Breast epithelium (tissue), 4 donors: Measurements from ENCODE around the gene AIM2. TPM values are rescaled to one million over a fixed set of nuclear protein-coding genes. Genes with fewer than 3 reads are reported as not detected.

Source experiments
- DNase-seq, 2 donors: peaks; one replicate each; pipeline ENCODE4 v3.0.0-alpha.2; 2019; ENCODE audit warnings: low spot score in 2 of 2
- H3K27ac ChIP-seq, 2 donors: fragments of 200-600 bp; sonication (generic) in 1 of 2; one replicate each; pipeline ENCODE4 v1.5.1; 2016 to 2019; ENCODE audit warnings: mild to moderate bottlenecking in 1 of 2
- H3K27me3 ChIP-seq, 2 donors: fragments of 200-600 bp; sonication (generic) in 1 of 2; one replicate each; pipeline versions ENCODE4 v1.5.1 to v1.6.0; 2017 to 2019; ENCODE audit warnings: control low read depth in 1 of 2, mild to moderate bottlenecking in 1 of 2
- H3K36me3 ChIP-seq: fragments of 200-600 bp; one replicate; pipeline ENCODE4 v1.5.1; 2019
- H3K4me1 ChIP-seq, 2 donors: fragments of 200-600 bp; sonication (generic); one replicate each; pipeline ENCODE4 v1.5.1; 2016 to 2019; ENCODE audit warnings: control low read depth in 1 of 2
- H3K4me3 ChIP-seq, 3 donors: fragments of 200-600 bp; sonication (generic); 1 replicate in 2 of 3; 2 replicates in 1 of 3; pipeline ENCODE4 v1.5.1; 2016 to 2019; ENCODE audit warnings: mild to moderate bottlenecking in 3 of 3, moderate library complexity in 2 of 3
- H3K9me3 ChIP-seq, 2 donors: fragments of 200-600 bp; sonication (generic) in 1 of 2; one replicate each; pipeline ENCODE4 v1.5.1; 2016 to 2019; ENCODE audit warnings: control low read depth in 1 of 2
- POLR2A ChIP-seq: fragments of 450-650 bp; IDR thresholded peaks from one replicate; pipeline ENCODE4 v1.6.1; 2016; ENCODE audit warnings: antibody characterized with exemption, mild to moderate bottlenecking, moderate library complexity
- POLR2AphosphoS5 ChIP-seq, 3 donors: sonication (generic); formaldehyde crosslinking; IDR thresholded peaks; one replicate each; pipeline ENCODE4 v1.6.1; 2017; ENCODE audit warnings: antibody characterized with exemption in 3 of 3
- intact Hi-C: fragments of 100-400 bp; cut with DNase I; formaldehyde crosslinking; loops from one replicate; pipeline ENCODE4 v1.15.1; 2023; ENCODE audit warnings: low total_unique reads
- total RNA-seq, 3 donors: library from RNA; depleted of rRNA; stranded (reverse); fragments of >200 nt; gene quantifications; one replicate each; pipeline ENCODE4 v1.1.0, GENCODE V29; 2016
- TF ChIP-seq, protein P1 (sequence below), 3 donors: fragments of 450-650 bp; IDR thresholded peaks; one replicate each; pipeline ENCODE4 v1.5.1; 2016 to 2017; ENCODE audit warnings: antibody characterized with exemption in 3 of 3, mild to moderate bottlenecking in 3 of 3, moderate library complexity in 3 of 3

Gene AIM2
- total RNA-seq = 1 to 10 TPM in 1 of 3 donors, under 1 TPM in 2; 0.32 to 1.6 (median 0.73) TPM

- intact Hi-C loops = no loop called here
- H3K9me3 ChIP-seq = no peaks in the 10 kb centered on the region
- no peaks in the 10 kb centered on the region for H3K4me1 ChIP-seq
- H3K27ac ChIP-seq = peak within 1 kb of the TSS in 1 of 2 donors; percentile 15
- DNase-seq = no peak
- peak within 1 kb of the TSS in 1 of 3 donors; percentile 1 for H3K4me3 ChIP-seq
- no peaks in the 10 kb centered on the region for H3K36me3 ChIP-seq
- TF ChIP-seq, protein P1, sequence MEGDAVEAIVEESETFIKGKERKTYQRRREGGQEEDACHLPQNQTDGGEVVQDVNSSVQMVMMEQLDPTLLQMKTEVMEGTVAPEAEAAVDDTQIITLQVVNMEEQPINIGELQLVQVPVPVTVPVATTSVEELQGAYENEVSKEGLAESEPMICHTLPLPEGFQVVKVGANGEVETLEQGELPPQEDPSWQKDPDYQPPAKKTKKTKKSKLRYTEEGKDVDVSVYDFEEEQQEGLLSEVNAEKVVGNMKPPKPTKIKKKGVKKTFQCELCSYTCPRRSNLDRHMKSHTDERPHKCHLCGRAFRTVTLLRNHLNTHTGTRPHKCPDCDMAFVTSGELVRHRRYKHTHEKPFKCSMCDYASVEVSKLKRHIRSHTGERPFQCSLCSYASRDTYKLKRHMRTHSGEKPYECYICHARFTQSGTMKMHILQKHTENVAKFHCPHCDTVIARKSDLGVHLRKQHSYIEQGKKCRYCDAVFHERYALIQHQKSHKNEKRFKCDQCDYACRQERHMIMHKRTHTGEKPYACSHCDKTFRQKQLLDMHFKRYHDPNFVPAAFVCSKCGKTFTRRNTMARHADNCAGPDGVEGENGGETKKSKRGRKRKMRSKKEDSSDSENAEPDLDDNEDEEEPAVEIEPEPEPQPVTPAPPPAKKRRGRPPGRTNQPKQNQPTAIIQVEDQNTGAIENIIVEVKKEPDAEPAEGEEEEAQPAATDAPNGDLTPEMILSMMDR (IDR thresholded peaks at IDR 0.05) = no peak
- TF ChIP-seq POLR2AphosphoS5 (IDR thresholded peaks at IDR 0.05) (no peak), POLR2A (no peak)
- no peaks in the 10 kb centered on the region for H3K27me3 ChIP-seq
Measured at GRCh38 chr1:159076438-159077119, at the start of gene AIM2. TSS of gene AIM2 (minus strand) at chr1:159076766. CDS start at chr1:159073499, 3,267 bp downstream.

GRCh38 chr1:159123587-159123986 lies 47.0 kb upstream of the AIM2 start:
- intact Hi-C loops = no loop called here
- Histone ChIP-seq H3K9me3 (no peaks in the 10 kb centered on the region), H3K27ac (no peak overlapping the region), H3K27me3 (no peaks in the 10 kb centered on the region), H3K36me3 (no peaks in the 10 kb centered on the region), H3K4me3 (no peak overlapping the region), H3K4me1 (no peaks in the 10 kb centered on the region)
- no peak for DNase-seq
- TF ChIP-seq, protein P1 (IDR thresholded peaks at IDR 0.05) = no peak
- no peak for TF ChIP-seq POLR2A
- no peak for TF ChIP-seq POLR2AphosphoS5 (IDR thresholded peaks at IDR 0.05)

DNA sequence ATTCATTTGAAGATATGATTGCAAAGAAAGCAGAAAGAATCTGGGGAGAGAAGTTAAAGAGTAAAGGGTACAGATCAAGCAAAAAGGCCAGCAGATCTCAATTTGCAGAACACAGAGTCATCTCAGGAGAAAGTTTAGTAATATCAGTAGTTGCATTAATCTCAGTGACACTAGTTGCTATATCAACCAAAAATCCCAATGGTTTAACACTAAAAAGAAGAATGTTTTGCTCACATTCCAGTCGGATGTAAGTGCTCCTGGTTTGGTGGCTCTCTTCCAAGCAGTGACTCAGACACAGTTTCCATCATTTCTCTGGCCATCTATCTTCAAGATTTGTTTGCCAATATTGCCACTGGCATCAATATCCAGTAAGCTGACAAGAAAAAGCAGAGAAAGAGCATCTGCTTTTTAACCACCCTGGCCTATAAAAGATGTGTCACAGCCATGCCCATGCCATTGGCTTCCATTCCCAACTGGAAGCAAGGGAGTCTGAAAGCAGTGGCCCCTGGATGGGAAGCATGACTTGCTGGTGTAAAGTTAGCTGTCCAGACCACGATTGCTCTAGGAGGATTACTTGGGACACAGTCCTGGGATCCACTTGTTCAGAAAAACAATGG lies 45.5 kb upstream of the AIM2 start:
- Histone ChIP-seq H3K36me3 (no peaks in the 10 kb centered on the region), H3K27ac (no peak overlapping the region), H3K9me3 (no peaks in the 10 kb centered on the region), H3K4me1 (no peaks in the 10 kb centered on the region), H3K4me3 (no peak overlapping the region), H3K27me3 (no peaks in the 10 kb centered on the region)
- intact Hi-C loops = no loop called here
- no peak for DNase-seq
- TF ChIP-seq, protein P1 (IDR thresholded peaks at IDR 0.05) = no peak
- TF ChIP-seq POLR2AphosphoS5 (IDR thresholded peaks at IDR 0.05) (no peak), POLR2A (no peak)

GRCh38 chr1:159121526-159121925 lies 45.0 kb upstream of the AIM2 start:
- H3K9me3 ChIP-seq = no peaks in the 10 kb centered on the region
- no peak for DNase-seq
- intact Hi-C loops = no loop called here
- no peaks in the 10 kb centered on the region for H3K4me1 ChIP-seq
- H3K27me3 ChIP-seq = no peaks in the 10 kb centered on the region
- no peak overlapping the region for H3K27ac ChIP-seq
- H3K4me3 ChIP-seq = no peak overlapping the region
- no peaks in the 10 kb centered on the region for H3K36me3 ChIP-seq
- TF ChIP-seq POLR2A (no peak), POLR2AphosphoS5 (IDR thresholded peaks at IDR 0.05) (no peak)
- TF ChIP-seq, protein P1 (IDR thresholded peaks at IDR 0.05) = no peak

DNA sequence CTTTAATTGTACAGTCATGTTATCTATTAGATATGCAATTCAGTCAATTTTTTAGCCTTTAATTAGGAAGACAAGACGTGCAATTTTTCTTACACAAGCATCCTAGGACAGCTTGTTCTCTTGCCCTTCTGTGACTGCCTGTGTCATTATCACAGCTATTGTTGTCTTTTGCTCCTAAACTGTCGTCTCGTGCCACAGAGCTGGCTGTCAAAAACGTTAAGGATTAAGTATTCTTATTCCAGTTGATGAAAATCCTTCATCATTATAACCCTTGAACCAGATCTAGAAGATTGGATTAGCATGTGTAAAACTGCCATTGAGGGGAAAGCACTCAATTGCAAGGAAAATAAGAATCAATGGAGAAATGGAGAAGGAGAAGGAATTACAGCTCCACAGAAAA lies 43.8 kb upstream of the AIM2 start:
- Histone ChIP-seq H3K27me3 (no peaks in the 10 kb centered on the region), H3K4me3 (no peak overlapping the region), H3K4me1 (no peaks in the 10 kb centered on the region), H3K9me3 (no peaks in the 10 kb centered on the region), H3K36me3 (no peaks in the 10 kb centered on the region), H3K27ac (no peak overlapping the region)
- TF ChIP-seq, protein P1 (IDR thresholded peaks at IDR 0.05) = no peak
- no peak for TF ChIP-seq POLR2A
- no peak for TF ChIP-seq POLR2AphosphoS5 (IDR thresholded peaks at IDR 0.05)
- intact Hi-C loops = no loop called here
- no peak for DNase-seq
